GM13976 (cell line): ENCODE results near the gene CACYBP.

Experiments used
- DNase-seq: peaks from one replicate; pipeline ENCODE4 v3.0.0; 2012; ENCODE audit warnings: low spot score
- CTCF ChIP-seq: IDR thresholded peaks from 2 replicates; pipeline ENCODE4 v1.5.1; 2012; ENCODE audit warnings: borderline replicate concordance, mild to moderate bottlenecking; ENCODE audit not compliant: insufficient read depth; ENCODE audit errors: extremely low read depth, missing control alignments, control extremely low read depth
- in situ Hi-C: fragments of 300-500 bp; cut with MboI; formaldehyde crosslinking; loops from one replicate; pipeline ENCODE4 v1.12.0; 2022; ENCODE audit warnings: low sequenced_read_pairs, mixed read lengths, inconsistent platforms; ENCODE audit not compliant: unreplicated experiment

The CACYBP gene

GRCh38 chr1:174965362-174966007 lies 34.3 kb upstream of the CACYBP start:
- DNase-seq = no peak
- no peak for TF ChIP-seq CTCF
- in situ Hi-C loops = no loop called here

- no peak for TF ChIP-seq CTCF
- no peak for DNase-seq
- in situ Hi-C loops = no loop called here
Observed at GRCh38 chr1:174966008-174966572, 33.7 kb upstream of the CACYBP start.

GRCh38 chr1:174967845-174968705 lies 31.7 kb upstream of the CACYBP start:
- DNase-seq = no peak
- TF ChIP-seq CTCF = no peak
- in situ Hi-C loops = no loop called here

- no peak for TF ChIP-seq CTCF
- DNase-seq = peak; percentile 53
- in situ Hi-C loops = no loop called here
Observed at GRCh38 chr1:174968750-174969244, 30.9 kb upstream of the CACYBP start.

- TF ChIP-seq CTCF = no peak
- DNase-seq = no peak
- in situ Hi-C loops = loop anchor here (10.0 kb wide), 1 partner anchor 175 kb away; no protein-coding TSS in a partner anchor
Observed at GRCh38 chr1:174969977-174970376, 29.8 kb upstream of the CACYBP start.

GRCh38 chr1:174971466-174971865 lies 28.3 kb upstream of the CACYBP start:
- no peak for DNase-seq
- TF ChIP-seq CTCF = no peak
- in situ Hi-C loops = loop anchor here (10.0 kb wide), 1 partner anchor 177 kb away; no protein-coding TSS in a partner anchor
